Prostate gland (tissue), 2 donors: ENCODE results near the gene EXO1. TPM values are rescaled to one million over a fixed set of nuclear protein-coding genes. Genes with fewer than 3 reads are reported as not detected.

Experiments used
- DNase-seq: peaks from one replicate; pipeline ENCODE4 v3.0.0-alpha.2; 2019; ENCODE audit warnings: low spot score
- H3K27ac ChIP-seq, 2 donors: fragments of 200-600 bp; sonication (generic); 2 replicates each; pipeline ENCODE4 v1.5.1; 2017 to 2019
- H3K27me3 ChIP-seq: fragments of 200-600 bp; sonication (generic); replicated peaks from 2 replicates; pipeline ENCODE4 v1.5.1; 2019; ENCODE audit not compliant: insufficient read depth
- H3K36me3 ChIP-seq, 2 donors: fragments of 200-600 bp; sonication (generic); 1 replicate in 1 of 2; 2 replicates in 1 of 2; pipeline versions ENCODE4 v1.5.1 to v1.8.1; 2017 to 2019
- H3K4me1 ChIP-seq: fragments of 200-600 bp; sonication (generic); replicated peaks from 2 replicates; pipeline ENCODE4 v1.5.1; 2019
- H3K4me3 ChIP-seq, 2 donors: fragments of 200-600 bp; sonication (generic); 2 replicates each; pipeline ENCODE4 v1.5.1; 2017 to 2019
- H3K9me3 ChIP-seq: fragments of 200-600 bp; sonication (generic); 2 replicates; pipeline ENCODE4 v1.5.1; 2017
- POLR2A ChIP-seq: fragments of 450-650 bp; IDR thresholded peaks from one replicate; pipeline ENCODE4 v1.6.1; 2016; ENCODE audit warnings: antibody characterized with exemption, mild to moderate bottlenecking
- POLR2AphosphoS5 ChIP-seq: sonication (generic); formaldehyde crosslinking; IDR thresholded peaks from one replicate; pipeline ENCODE4 v1.6.1; 2017; ENCODE audit warnings: antibody characterized with exemption
- WGBS: methylation state at CpG from one replicate; pipeline ENCODE4 v1.1.5; 2018; 5-methylcytosine and 5-hydroxymethylcytosine counted together
- intact Hi-C: fragments of 100-400 bp; cut with DNase I; formaldehyde crosslinking; loops from one replicate; pipeline ENCODE4 v1.14.2; 2022
- total RNA-seq, 2 donors: library from RNA; depleted of rRNA; stranded (reverse); fragments of >200 nt; gene quantifications; one replicate each; pipeline ENCODE4 v1.1.0, GENCODE V29; 2016
- TF ChIP-seq, protein P1 (sequence below), 4 experiments: fragments of 200-600 bp in 2 of 4; fragments of 450-650 bp in 2 of 4; sonication (generic) in 2 of 4; IDR thresholded peaks; 1 replicate in 3 of 4; 2 replicates in 1 of 4; pipeline ENCODE4 v1.5.1; 2016 to 2019; ENCODE audit warnings: antibody characterized with exemption in 4 of 4, mild to moderate bottlenecking in 2 of 4, moderate library complexity in 2 of 4

EXO1 gene
- total RNA-seq, 2 donors from 2014 or later: 0.36 to 3.1 TPM

- WGBS: 3% methylated on average over 1 of the region's 1 CpG
- H3K4me1 ChIP-seq: no peaks in the 10 kb centered on the region
- intact Hi-C loops: loop anchor here (10.0 kb wide), 1 partner anchor 220 kb away; no protein-coding TSS in a partner anchor
- H3K36me3 ChIP-seq: no peaks in the 10 kb centered on the region
- no peaks in the 10 kb centered on the region for H3K9me3 ChIP-seq
- TF ChIP-seq, protein P1, sequence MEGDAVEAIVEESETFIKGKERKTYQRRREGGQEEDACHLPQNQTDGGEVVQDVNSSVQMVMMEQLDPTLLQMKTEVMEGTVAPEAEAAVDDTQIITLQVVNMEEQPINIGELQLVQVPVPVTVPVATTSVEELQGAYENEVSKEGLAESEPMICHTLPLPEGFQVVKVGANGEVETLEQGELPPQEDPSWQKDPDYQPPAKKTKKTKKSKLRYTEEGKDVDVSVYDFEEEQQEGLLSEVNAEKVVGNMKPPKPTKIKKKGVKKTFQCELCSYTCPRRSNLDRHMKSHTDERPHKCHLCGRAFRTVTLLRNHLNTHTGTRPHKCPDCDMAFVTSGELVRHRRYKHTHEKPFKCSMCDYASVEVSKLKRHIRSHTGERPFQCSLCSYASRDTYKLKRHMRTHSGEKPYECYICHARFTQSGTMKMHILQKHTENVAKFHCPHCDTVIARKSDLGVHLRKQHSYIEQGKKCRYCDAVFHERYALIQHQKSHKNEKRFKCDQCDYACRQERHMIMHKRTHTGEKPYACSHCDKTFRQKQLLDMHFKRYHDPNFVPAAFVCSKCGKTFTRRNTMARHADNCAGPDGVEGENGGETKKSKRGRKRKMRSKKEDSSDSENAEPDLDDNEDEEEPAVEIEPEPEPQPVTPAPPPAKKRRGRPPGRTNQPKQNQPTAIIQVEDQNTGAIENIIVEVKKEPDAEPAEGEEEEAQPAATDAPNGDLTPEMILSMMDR (IDR thresholded peaks at IDR 0.05): peak in 2 of 4 experiments; percentile 33 to 53
- no peak for TF ChIP-seq POLR2AphosphoS5
- no peak overlapping the region for H3K4me3 ChIP-seq
- no peak overlapping the region for H3K27ac ChIP-seq
- no peaks in the 10 kb centered on the region for H3K27me3 ChIP-seq
- DNase-seq: no peak
Observed at GRCh38 chr1:241834733-241835377, 13.1 kb upstream of the EXO1 start.

GRCh38 chr1:241836941-241837340 is 11.1 kb upstream of the EXO1 start:
- Histone ChIP-seq H3K9me3 (no peaks in the 10 kb centered on the region), H3K4me1 (no peaks in the 10 kb centered on the region), H3K4me3 (no peak overlapping the region), H3K27ac (no peak overlapping the region), H3K27me3 (no peaks in the 10 kb centered on the region), H3K36me3 (no peaks in the 10 kb centered on the region)
- DNase-seq: no peak
- intact Hi-C loops: loop anchor here (10.0 kb wide), 1 partner anchor 222 kb away; no protein-coding TSS in a partner anchor
- WGBS: 88% methylated on average over 2 of the region's 2 CpGs
- TF ChIP-seq, protein P1 (IDR thresholded peaks at IDR 0.05): no peak

- Histone ChIP-seq H3K4me3 (no peak overlapping the region), H3K4me1 (no peaks in the 10 kb centered on the region), H3K9me3 (no peaks in the 10 kb centered on the region), H3K27me3 (no peaks in the 10 kb centered on the region), H3K36me3 (no peaks in the 10 kb centered on the region), H3K27ac (no peak overlapping the region)
- intact Hi-C loops: loop anchor here (10.0 kb wide), 1 partner anchor 223 kb away; no protein-coding TSS in a partner anchor
- WGBS: 87% methylated on average over 5 of the region's 5 CpGs
- TF ChIP-seq, protein P1 (IDR thresholded peaks at IDR 0.05): no peak
- no peak for TF ChIP-seq POLR2A
- TF ChIP-seq POLR2AphosphoS5: no peak
- DNase-seq: no peak
Observed at GRCh38 chr1:241837416-241837815, 10.6 kb upstream of the EXO1 start.

DNA sequence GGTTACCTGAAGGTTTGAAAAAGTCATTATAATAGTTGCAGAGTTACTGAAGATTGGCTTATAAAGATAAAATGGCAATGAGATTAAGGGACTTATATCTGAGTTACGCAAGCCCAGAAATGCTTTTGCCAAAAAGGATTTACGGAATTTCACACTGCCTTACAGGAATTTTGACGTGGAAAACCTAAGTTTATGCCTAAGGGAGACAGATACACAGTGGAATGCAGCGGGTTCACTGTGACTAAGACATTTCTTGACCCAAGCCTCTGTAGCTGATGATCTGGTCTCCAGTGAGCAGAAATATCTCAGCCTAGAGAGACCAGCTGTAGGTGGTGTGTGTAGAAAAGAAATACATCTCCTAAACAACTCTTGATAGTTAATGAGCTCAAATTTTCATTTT is 10.1 kb upstream of the EXO1 start:
- no peak overlapping the region for H3K4me3 ChIP-seq
- no peaks in the 10 kb centered on the region for H3K36me3 ChIP-seq
- DNase-seq: no peak
- TF ChIP-seq, protein P1 (IDR thresholded peaks at IDR 0.05): no peak
- no peak for TF ChIP-seq POLR2A
- TF ChIP-seq POLR2AphosphoS5: no peak
- 80% methylated on average over 4 of the region's 4 CpGs for WGBS
- no peak overlapping the region for H3K27ac ChIP-seq
- H3K4me1 ChIP-seq: no peaks in the 10 kb centered on the region
- H3K9me3 ChIP-seq: no peaks in the 10 kb centered on the region
- H3K27me3 ChIP-seq: no peaks in the 10 kb centered on the region
- intact Hi-C loops: loop anchor here (10.0 kb wide), 1 partner anchor 223 kb away; no protein-coding TSS in a partner anchor

DNA sequence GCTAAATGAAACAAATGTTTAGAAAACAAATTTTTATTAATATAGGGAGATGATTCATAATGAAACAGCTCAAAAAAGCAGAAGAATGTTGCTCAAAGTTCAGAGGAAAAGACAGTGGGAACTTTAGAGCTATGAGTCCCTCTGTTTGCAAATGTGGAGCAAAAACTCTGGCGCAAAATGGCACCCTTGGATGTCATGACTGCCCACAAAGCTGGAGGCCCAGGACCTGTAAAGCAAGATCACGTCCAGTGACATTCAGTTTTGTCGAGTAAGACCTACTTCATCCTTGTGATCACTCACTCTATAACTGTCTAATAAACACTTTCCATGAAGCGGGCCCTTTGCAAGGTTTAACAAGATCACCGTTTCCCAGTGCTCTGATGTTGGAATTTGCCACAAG is 9.1 kb upstream of the EXO1 start:
- no peaks in the 10 kb centered on the region for H3K9me3 ChIP-seq
- no peak for DNase-seq
- no peaks in the 10 kb centered on the region for H3K4me1 ChIP-seq
- H3K27me3 ChIP-seq: no peaks in the 10 kb centered on the region
- no peaks in the 10 kb centered on the region for H3K36me3 ChIP-seq
- H3K4me3 ChIP-seq: no peak overlapping the region
- no peak for TF ChIP-seq POLR2A
- no peak for TF ChIP-seq POLR2AphosphoS5
- TF ChIP-seq, protein P1 (IDR thresholded peaks at IDR 0.05): no peak
- 73% methylated on average over 5 of the region's 5 CpGs for WGBS
- intact Hi-C loops: loop anchor here (10.0 kb wide), 1 partner anchor 224 kb away; no protein-coding TSS in a partner anchor
- H3K27ac ChIP-seq: no peak overlapping the region
